IPS-20b (cell line): ENCODE results near the gene DENND5B.

Source experiments
- H3K27ac ChIP-seq: one replicate; pipeline ENCODE4 v1.5.1; 2013; ENCODE audit warnings: low read length
- H3K27me3 ChIP-seq: 2 replicates; pipeline ENCODE4 v1.6.1; 2013; ENCODE audit warnings: mild to moderate bottlenecking, low read length, inconsistent platforms; ENCODE audit not compliant: insufficient read depth
- H3K36me3 ChIP-seq: 2 replicates; pipeline ENCODE4 v1.6.1; 2013; ENCODE audit warnings: low read depth, mild to moderate bottlenecking, inconsistent platforms, low read length, moderate library complexity; ENCODE audit not compliant: insufficient read depth
- H3K4me1 ChIP-seq: 2 replicates; pipeline ENCODE4 v1.6.1; 2013; ENCODE audit warnings: mild to moderate bottlenecking, control low read depth, inconsistent platforms, low read length, moderate library complexity; ENCODE audit not compliant: insufficient read depth
- H3K4me3 ChIP-seq: 2 replicates; pipeline ENCODE4 v1.5.1; 2013; ENCODE audit warnings: mild to moderate bottlenecking, low read length, inconsistent platforms
- H3K9ac ChIP-seq: 2 replicates; pipeline ENCODE4 v1.6.1; 2013; ENCODE audit warnings: low read depth, mild to moderate bottlenecking, inconsistent platforms, low read length, moderate library complexity
- H3K9me3 ChIP-seq: 2 replicates; pipeline ENCODE4 v1.6.1; 2013; ENCODE audit warnings: mild to moderate bottlenecking, low read depth, low read length, inconsistent platforms; ENCODE audit not compliant: insufficient read depth

Gene DENND5B

GRCh38 chr12:31339831-31340622 lies 250.9 kb downstream of the DENND5B start:
- H3K27ac ChIP-seq, result no peak overlapping the region
- H3K4me3 ChIP-seq, result no peak overlapping the region

GRCh38 chr12:31337952-31338351 lies 253.0 kb downstream of the DENND5B start:
- Histone ChIP-seq H3K27me3 (no peaks in the 10 kb centered on the region), H3K4me3 (no peak overlapping the region), H3K36me3 (no peaks in the 10 kb centered on the region), H3K9ac (no peak overlapping the region), H3K4me1 (no peaks in the 10 kb centered on the region), H3K9me3 (no peaks in the 10 kb centered on the region), H3K27ac (no peak overlapping the region)

More at GRCh38 chr12:31339831-31340622, 250.9 kb downstream of the DENND5B start:
- Histone ChIP-seq H3K9ac (no peak overlapping the region), H3K9me3 (no peaks in the 10 kb centered on the region), H3K36me3 (no peaks in the 10 kb centered on the region), H3K4me1 (no peaks in the 10 kb centered on the region), H3K27me3 (no peaks in the 10 kb centered on the region)
